Measurements from ENCODE around the gene FBXL20. TPM values are rescaled to one million over a fixed set of nuclear protein-coding genes. Genes with fewer than 3 reads are reported as not detected.
A peak's percentile ranks its signal among the peaks of the same experiment; 100 is the strongest.

The FBXL20 gene
- total and polyA plus RNA-seq, 10 of the 15 experiments (the other 5 are each of a cell fraction or from before 2014, with no cell fraction given): 1.2 to 8.3 (median 4.4) TPM

GRCh38 chr17:39402244-39402889, 941 bp upstream of the FBXL20 start (continued):
- TF ChIP-seq ZNF687 (IDR thresholded peaks at IDR 0.05): no peak
- TF ChIP-seq PAX8 (IDR thresholded peaks at IDR 0.05): no peak
- peak; percentile 25 for TF ChIP-seq FOS (IDR thresholded peaks at IDR 0.05; ENCODE audit: borderline replicate concordance, extremely low read depth, insufficient read length)
- TF ChIP-seq ZNF24 (IDR thresholded peaks at IDR 0.05): no peak
- no peak for TF ChIP-seq NFXL1 (IDR thresholded peaks at IDR 0.05; ENCODE audit: borderline replicate concordance)
- no peak for TF ChIP-seq TCF12 (IDR thresholded peaks at IDR 0.05; ENCODE audit: low read depth, low read length)
- TF ChIP-seq MYC (IDR thresholded peaks at IDR 0.05; ENCODE audit: insufficient read depth, insufficient read length, insufficient replicate concordance, low read length, severe bottlenecking): no peak
- TF ChIP-seq, protein P1, sequence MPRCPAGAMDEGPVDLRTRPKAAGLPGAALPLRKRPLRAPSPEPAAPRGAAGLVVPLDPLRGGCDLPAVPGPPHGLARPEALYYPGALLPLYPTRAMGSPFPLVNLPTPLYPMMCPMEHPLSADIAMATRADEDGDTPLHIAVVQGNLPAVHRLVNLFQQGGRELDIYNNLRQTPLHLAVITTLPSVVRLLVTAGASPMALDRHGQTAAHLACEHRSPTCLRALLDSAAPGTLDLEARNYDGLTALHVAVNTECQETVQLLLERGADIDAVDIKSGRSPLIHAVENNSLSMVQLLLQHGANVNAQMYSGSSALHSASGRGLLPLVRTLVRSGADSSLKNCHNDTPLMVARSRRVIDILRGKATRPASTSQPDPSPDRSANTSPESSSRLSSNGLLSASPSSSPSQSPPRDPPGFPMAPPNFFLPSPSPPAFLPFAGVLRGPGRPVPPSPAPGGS (IDR thresholded peaks at IDR 0.05; ENCODE audit: borderline replicate concordance, insufficient read depth, low read depth, low read length, poor library complexity, severe bottlenecking): no peak
- TF ChIP-seq KAT2A (conservative IDR thresholded peaks at IDR 0.05; ENCODE audit: control insufficient read depth, low read depth, low read length): no peak
- peak in 1 of 2 experiments; percentile 94; a peak in 2 of 3 replicates for TF ChIP-seq EGR1 (IDR thresholded peaks at IDR 0.05; ENCODE audit: borderline replicate concordance in 1 of 2, low read depth in 2 of 2, low read length in 2 of 2)
- peak; percentile 96 for TF ChIP-seq CREB1 (IDR thresholded peaks at IDR 0.05; ENCODE audit: low read depth)
- TF ChIP-seq BMI1 (IDR thresholded peaks at IDR 0.05; ENCODE audit: borderline replicate concordance): no peak
- TF ChIP-seq RB1 (IDR thresholded peaks at IDR 0.05; ENCODE audit: borderline replicate concordance): peak; percentile 58; the same call in 1 of the 2 replicates
- no peak for TF ChIP-seq TARDBP (IDR thresholded peaks at IDR 0.05; ENCODE audit: borderline replicate concordance)
- peak; percentile 15 for TF ChIP-seq RELA (IDR thresholded peaks at IDR 0.05; ENCODE audit: borderline replicate concordance, partially characterized antibody)
- TF ChIP-seq RCOR1 (conservative IDR thresholded peaks at IDR 0.05; ENCODE audit: low read depth, low read length): no peak
- TF ChIP-seq HDAC6 (IDR thresholded peaks at IDR 0.05; ENCODE audit: unreplicated experiment): no peak
- no peak for TF ChIP-seq IRF4 (IDR thresholded peaks at IDR 0.05; ENCODE audit: low read depth, low read length)
- TF ChIP-seq SIX5 (IDR thresholded peaks at IDR 0.05; ENCODE audit: low read depth, low read length, severe bottlenecking): no peak
- TF ChIP-seq, protein P2, sequence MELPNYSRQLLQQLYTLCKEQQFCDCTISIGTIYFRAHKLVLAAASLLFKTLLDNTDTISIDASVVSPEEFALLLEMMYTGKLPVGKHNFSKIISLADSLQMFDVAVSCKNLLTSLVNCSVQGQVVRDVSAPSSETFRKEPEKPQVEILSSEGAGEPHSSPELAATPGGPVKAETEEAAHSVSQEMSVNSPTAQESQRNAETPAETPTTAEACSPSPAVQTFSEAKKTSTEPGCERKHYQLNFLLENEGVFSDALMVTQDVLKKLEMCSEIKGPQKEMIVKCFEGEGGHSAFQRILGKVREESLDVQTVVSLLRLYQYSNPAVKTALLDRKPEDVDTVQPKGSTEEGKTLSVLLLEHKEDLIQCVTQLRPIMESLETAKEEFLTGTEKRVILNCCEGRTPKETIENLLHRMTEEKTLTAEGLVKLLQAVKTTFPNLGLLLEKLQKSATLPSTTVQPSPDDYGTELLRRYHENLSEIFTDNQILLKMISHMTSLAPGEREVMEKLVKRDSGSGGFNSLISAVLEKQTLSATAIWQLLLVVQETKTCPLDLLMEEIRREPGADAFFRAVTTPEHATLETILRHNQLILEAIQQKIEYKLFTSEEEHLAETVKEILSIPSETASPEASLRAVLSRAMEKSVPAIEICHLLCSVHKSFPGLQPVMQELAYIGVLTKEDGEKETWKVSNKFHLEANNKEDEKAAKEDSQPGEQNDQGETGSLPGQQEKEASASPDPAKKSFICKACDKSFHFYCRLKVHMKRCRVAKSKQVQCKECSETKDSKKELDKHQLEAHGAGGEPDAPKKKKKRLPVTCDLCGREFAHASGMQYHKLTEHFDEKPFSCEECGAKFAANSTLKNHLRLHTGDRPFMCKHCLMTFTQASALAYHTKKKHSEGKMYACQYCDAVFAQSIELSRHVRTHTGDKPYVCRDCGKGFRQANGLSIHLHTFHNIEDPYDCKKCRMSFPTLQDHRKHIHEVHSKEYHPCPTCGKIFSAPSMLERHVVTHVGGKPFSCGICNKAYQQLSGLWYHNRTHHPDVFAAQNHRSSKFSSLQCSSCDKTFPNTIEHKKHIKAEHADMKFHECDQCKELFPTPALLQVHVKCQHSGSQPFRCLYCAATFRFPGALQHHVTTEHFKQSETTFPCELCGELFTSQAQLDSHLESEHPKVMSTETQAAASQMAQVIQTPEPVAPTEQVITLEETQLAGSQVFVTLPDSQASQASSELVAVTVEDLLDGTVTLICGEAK (IDR thresholded peaks at IDR 0.05; ENCODE audit: borderline replicate concordance): no peak

Data from GM12878 (cell line).